GM18520 (cell line): ENCODE measurements around the gene AR.

Source experiments
- ATAC-seq: cut with Tn5 transposase; IDR thresholded peaks from one replicate; pipeline ENCODE4 v1.9.1; 2021; ENCODE audit not compliant: unreplicated experiment

AR gene

DNA sequence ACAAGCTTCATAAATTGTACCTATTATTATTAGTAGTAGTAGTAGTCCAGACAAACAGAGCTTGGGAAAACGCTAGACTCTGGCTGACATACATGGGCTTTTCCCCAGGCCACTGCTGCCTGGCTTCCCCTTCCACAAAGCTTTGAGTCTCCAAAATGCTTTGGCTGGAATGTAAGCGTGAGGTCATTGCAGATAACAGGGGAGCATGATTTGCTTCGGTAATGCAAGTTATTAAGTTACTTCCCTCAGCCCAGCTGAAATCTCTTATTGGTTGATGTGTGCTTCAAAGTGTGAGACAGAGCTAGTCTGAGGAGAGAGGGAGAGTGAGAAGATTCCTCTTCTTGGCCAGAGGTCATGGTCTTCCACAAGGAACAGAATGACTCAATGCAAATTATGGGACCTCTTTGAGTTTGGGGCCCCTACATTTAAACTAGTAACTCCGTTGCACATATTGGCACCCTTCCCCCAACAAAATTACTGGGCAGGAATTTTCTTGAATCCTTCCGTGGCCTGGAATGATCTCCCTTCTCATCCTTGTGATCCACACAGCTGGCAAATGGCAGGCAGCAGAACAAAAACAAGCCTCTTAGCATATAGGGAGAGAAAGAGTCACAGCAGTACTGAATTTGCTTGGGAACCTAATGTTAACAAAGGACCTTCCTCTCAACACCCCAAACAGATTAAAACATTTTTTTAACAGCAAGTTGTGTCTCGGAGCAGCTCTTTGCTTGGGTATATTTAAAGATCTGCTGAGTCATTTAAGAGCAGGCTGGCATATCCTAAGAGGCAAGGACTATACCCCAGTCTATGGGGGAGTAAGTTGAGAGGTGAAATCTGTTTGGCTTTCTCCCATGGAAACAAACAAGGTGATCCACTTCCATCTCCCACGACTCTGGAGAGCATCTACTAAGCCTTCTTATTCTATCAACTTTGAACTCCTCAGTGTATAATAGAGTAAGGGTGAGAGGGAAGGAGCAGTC lies 19.9 kb downstream of the AR start:
- no peak for ATAC-seq

GRCh38 chrX:67564475-67564874 lies 20.7 kb downstream of the AR start:
- ATAC-seq: no peak

GRCh38 chrX:67568769-67569168 lies 24.9 kb downstream of the AR start:
- no peak for ATAC-seq

DNA sequence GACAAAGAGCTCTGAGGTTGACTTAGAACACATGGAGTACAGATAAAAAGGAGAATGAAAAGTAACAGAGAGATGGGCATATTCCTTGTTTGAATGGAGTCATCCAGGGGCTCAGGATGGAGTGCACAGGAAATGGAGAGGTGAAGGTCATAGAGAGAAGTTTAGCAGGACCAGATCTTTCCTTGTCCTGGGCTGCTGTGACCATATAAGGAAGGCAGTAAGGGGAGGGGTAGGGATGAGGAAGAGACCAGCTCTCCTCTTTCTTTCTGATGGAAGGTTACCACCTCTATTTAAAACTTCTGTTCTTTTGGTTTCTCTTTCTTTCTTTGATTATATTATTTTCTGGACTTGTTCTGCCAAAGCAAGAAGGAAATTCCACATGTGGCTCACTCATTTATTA lies 27.0 kb downstream of the AR start:
- no peak for ATAC-seq

DNA sequence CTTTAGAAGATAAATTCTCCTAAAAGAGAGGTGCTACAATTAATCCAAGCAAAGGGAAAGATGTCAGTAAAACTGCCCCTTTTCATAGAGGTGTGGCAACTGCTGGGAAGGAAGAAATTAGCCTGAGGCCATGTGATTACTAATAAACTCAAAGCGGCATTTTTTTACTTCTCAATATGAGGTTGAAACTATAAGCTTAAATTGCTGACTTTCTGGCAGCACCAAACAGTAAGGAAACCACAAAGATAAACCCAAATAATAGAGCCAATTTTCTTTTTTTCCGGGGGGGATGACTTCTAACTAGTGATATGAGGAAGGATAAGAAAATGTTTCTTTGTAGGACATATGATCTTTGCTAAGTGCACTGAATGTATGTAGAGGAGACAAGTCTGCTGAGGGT lies 30.9 kb downstream of the AR start:
- ATAC-seq: no peak

- no peak for ATAC-seq
Measured at GRCh38 chrX:67582436-67582835, 38.6 kb downstream of the AR start.

GRCh38 chrX:67583171-67583570 lies 39.4 kb downstream of the AR start:
- ATAC-seq: no peak

GRCh38 chrX:67585401-67585800 lies 41.6 kb downstream of the AR start:
- ATAC-seq: no peak

GRCh38 chrX:67587946-67588624 lies 44.3 kb downstream of the AR start:
- no peak for ATAC-seq

DNA sequence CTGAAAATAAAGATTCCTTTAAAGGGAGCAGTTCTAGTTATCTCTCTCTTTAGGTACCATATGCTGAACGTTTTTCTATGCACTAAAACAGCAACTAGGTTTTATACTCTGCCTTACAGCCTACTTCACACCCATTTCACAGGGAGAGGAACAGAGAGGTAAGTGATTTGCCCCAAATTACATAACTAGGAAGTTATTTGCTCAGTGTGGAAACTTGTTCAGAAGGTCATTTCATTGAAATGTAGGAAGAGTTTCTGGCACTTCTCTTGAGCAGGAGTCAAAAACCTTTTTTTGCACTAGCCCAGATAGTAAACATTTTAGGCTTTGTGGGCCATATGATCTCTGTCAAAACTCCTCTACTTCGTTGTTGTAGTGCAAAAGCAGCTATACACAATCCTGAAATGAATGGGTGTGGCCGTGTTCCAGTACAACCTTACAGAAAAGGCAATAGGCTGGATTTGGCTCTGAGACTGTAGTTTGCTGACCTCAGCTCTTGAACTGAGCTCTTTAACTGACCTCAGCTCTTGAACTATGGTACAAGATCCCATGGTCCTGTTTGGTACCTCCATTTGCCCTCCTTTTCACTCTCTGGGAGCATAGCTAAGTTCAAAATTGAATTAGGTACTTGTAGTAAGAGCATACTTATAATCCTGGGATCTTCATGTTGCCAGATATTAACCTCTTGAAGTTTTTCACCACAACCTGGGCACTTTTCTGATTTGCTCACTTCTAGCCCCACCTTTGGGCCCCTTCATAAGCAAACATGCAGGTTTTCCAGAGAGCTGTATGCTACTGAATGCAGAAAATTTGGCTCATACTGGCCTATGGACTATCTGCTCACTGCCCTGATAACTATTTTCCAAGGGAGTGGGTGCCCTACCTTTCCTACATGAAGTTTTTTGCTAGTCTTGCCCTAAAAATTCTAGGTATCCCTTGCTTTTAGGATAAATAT lies 53.3 kb downstream of the AR start:
- no peak for ATAC-seq

DNA sequence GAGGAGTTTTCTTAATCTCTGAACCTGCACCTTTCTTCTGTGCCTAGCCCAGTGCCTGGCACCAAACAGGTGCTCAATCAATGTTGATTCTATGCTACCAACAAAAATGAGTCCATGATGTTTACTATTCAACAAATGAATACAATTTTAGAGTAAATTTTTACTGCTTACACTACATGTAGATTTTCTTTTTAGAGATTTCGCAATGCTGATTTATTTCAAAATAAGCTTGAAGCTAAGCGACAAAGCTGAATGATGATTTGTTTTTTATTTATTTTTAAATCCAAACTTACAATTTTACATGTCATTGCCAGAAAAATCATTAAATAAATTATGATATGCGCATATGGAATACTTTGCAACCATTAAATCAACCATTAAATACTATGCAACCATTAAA lies 55.7 kb downstream of the AR start:
- no peak for ATAC-seq

- ATAC-seq: no peak
Measured at GRCh38 chrX:67601771-67602170, 58.0 kb downstream of the AR start.

DNA sequence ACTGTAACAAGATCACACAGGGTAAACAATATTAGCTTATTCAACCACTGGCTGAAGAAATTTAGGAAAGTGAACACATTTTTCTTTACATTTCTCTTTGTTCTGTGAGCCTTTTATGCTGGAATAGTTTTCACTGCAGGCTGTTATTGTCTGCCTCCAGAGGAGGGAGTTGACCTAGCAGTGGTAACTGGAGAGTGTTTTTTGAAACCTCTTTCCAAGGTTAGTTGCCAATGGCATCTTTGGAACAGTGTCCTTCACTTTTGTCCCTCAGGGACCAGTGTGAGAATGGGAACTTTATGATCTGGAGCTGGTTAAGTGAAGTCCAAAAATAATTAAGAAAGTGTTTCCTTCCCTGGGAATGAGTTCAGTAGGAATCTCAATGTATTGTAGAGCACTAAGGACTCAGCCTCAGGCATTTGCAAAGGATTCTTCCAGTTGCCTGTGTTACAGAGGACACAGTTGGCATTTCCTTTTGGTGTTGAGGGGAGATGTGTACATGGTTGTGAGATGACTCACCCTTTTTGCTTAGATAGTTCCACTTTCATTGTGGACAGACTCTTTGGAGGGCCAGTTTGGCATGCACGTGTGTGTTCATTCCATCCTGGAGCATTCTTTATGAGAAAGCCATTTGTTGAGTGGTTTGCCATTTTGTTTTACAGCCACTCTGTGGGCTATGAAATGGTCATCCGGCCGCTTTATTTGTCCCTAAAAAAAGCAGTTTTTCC lies 61.3 kb downstream of the AR start:
- no peak for ATAC-seq

GRCh38 chrX:67607466-67607865 lies 63.6 kb downstream of the AR start:
- ATAC-seq: no peak

DNA sequence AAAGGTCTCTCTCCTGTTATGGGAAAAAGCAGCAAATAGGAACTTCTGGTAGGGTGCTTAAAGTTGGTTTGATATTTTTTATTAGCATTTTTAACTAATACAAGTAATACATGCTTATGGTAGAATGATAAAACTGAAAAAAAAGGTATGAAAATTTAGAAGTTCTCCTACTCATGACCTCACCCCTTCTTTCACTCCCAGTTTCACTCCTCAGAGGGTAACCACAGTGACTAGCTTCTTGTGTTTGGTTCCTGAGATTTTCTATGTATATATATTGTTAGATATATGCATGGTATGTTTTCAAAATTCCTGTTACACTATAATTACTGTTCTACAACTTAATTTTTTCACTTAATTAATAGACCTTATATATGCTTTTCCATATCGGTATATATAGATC lies 66.5 kb downstream of the AR start:
- no peak for ATAC-seq

DNA sequence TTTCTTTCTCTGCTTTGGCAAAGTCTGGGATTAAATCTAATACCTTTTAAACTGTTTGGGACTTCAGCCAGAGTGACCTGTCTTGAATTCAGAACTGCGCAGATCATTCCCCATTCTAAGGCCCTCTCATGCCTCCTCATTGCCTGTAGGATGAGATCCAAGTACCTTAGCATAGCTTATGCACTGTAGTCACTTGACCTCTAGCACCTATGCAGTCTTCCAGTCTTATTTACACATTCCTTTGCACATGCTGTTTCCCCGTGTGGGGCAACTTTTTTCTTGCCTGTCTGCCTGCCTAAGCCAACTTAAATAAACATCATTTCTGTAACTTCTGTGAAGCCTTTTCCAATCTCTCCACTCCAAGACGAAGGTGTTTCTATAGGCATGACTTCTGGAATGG lies 68.4 kb downstream of the AR start:
- ATAC-seq: no peak

GRCh38 chrX:67613366-67613765 lies 69.5 kb downstream of the AR start:
- no peak for ATAC-seq

DNA sequence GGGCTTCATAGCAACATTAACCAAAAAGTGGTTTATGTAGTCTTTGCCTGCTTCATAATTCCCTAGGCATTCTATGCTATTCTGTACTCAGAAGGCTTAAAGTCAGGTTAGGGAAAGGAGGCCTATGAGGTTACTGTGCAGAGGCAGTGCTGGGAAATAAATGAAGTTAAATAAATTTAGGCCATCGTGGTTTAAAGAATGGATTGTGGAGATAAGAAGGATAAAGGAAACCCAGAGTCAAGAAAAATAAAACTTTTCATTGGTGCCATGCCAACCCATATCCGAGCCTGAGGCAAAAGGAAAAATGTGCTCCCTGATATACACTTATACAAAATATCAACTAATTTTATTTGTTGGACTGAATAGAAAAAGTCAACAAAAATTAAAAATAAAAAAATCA lies 70.2 kb downstream of the AR start:
- ATAC-seq: no peak

DNA sequence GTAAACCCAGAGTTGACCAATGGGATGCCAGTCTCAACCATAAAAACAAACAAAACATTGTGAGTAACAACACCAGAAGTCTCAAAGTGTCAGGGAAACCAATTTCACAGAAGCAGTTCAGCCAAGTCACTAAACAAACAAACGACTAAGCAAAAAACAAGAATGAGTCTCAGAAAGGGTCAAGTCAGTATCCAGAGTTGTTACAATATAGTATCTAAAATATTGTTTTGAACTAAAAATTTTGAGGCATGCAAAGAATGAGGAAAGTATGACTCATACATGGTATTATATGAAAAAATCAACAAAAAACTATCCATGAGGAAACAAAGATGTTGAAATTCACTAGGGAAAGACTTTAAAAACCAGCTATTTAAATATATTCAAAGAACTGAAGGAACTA lies 70.6 kb downstream of the AR start:
- ATAC-seq: no peak

GRCh38 chrX:67619253-67619652 lies 75.4 kb downstream of the AR start:
- peak; percentile 87 for ATAC-seq
